NCI-H82 (cell line): ENCODE measurements around the gene CFAP97D1.
"Not testable (repeated sequence)": the region's sequence is repeated elsewhere in the genome, so short reads cannot be mapped to it uniquely, and the experiment has no call there.

Source experiments
- DNase-seq: peaks from one replicate; lab custom pipeline; 2025; lab: John Stamatoyannopoulos, UW

The CFAP97D1 gene

DNA sequence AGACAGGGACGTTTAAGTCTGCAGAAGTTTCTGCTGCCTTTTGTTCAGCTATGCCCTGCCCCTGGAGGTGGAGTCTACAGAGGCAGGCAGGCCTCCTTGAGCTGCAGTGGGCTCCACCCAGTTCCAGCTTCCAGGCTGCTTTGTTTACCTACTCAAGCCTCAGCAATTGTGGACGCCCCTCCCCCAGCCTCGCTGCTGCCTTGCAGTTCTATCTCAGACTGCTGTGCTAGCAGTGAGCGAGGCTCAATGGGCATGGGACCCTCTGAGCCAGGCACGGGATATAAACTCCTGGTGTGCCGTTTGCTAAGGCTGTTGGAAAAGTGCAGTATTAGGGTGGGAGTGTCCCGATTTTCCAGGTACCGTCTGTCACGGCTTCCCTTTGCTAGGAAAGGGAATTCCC, 17.8 kb downstream of the CFAP97D1 start:
- DNase-seq: not testable (repeated sequence)

GRCh38 chr17:43799047-43799446, 18.8 kb downstream of the CFAP97D1 start:
- DNase-seq: no peak

DNA sequence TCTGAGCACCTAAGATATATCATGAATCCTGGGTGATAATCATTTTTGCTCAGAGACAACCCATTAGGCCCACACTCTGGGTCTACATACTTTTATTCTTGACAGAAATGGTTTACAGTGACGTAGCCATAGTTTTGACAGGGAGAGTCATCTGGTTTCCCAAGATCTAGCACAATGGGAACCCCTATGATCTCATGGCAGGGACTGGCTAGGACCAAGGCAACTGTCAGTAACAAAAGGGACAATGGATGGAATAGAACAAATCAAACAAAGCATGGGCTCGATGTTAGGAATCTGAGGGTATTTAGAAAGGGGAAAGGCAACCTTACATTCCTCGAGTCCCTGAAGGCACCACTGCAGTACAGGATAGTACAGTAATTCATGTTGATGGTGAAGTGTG, 20.5 kb downstream of the CFAP97D1 start:
- no peak for DNase-seq

DNA sequence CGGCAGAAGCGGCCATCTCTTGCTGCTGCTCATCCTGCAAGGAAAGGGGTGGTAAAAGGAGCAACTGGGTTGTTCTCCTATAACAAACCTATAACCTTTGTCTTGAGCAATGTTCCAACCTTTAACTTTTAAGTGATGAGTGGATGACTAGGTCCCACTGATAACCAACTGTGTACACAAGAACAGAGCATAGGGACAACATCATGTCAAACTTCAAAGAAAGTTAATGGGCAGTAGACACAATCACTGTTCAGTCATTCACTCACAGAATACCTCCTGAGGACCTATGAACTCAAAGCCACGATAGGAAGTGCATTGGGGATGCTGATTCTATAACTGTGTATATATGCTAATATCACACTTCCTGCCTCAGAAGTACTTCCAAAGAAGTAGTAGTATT, 21.6 kb downstream of the CFAP97D1 start:
- no peak for DNase-seq

GRCh38 chr17:43803758-43804157, 23.5 kb downstream of the CFAP97D1 start:
- DNase-seq: no peak

- no peak for DNase-seq
Observed at GRCh38 chr17:43805117-43805516, 24.9 kb downstream of the CFAP97D1 start.

- no peak for DNase-seq
Observed at GRCh38 chr17:43808076-43808475, 27.8 kb downstream of the CFAP97D1 start.

GRCh38 chr17:43809121-43809520, 28.9 kb downstream of the CFAP97D1 start:
- DNase-seq: no peak

- no peak for DNase-seq
Observed at GRCh38 chr17:43810226-43810715, 30.0 kb downstream of the CFAP97D1 start.

DNA sequence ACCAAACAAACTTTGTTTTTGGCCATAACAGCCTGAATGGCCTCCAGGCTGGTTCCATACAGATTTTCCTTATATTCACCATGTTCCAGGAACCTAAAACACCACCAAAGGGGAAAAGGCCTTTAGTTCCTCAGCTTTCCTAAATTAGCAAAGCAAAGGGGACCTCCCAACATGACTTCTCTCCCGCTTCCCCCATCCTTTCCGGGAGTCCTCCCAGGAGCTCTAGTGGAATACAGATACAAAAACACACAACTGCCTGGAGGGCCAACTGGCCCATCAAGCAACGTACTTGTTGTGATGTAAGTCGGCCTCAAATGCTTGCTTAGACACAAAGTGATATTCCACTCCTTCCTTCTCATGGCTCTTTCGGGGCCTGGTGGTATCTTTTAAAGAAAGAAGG, 30.6 kb downstream of the CFAP97D1 start:
- DNase-seq: no peak

- no peak for DNase-seq
Observed at GRCh38 chr17:43812396-43813265, 32.4 kb downstream of the CFAP97D1 start.

DNA sequence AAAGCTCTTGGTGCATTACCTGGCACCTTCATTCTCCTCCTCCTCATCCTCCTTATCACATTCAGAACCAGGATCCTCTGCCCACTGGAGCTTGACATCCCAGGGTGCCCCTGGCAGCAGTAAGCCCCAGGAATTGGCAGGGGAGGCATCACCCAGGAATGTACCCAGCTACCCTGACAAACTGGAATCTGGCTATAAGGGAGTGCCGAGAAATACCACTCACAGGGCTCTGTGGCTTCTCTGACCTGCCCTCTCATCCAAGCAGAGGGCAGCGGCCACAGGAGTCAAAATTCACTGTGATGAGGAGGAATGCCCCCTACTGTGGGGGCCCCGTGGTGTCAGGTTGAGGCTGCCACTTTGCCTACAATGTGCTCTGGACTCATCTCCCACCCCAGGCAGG, 33.2 kb downstream of the CFAP97D1 start:
- DNase-seq: no peak

- no peak for DNase-seq
Observed at GRCh38 chr17:43814026-43814425, 33.8 kb downstream of the CFAP97D1 start.

DNA sequence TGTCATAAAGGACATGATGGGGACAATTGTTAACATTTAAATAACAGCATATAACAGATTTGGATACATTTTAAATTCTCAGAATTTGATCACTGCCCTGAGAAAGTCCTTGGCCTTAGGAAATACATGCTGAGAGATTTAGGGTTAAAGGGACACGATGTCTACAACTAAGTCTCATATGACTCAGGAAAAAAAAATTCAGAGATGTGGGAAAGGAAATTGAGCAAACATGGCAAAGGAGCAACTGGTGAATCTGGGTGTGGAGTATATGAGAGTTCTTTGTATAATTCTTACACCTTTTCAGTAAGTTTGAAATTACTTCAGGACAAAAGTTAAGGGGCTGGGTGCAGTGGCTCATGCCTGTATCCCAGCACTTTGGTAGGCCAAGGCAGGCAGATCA, 34.5 kb downstream of the CFAP97D1 start:
- DNase-seq: no peak

GRCh38 chr17:43816336-43817320, 36.4 kb downstream of the CFAP97D1 start:
- peak; percentile 86 for DNase-seq

- DNase-seq: no peak
Observed at GRCh38 chr17:43817826-43818225, 37.6 kb downstream of the CFAP97D1 start.

GRCh38 chr17:43818966-43819365, 38.7 kb downstream of the CFAP97D1 start:
- DNase-seq: no peak

- DNase-seq: no peak
Observed at GRCh38 chr17:43820759-43821158, 40.5 kb downstream of the CFAP97D1 start.

- DNase-seq: peak; percentile 54
Observed at GRCh38 chr17:43822570-43823190, 42.4 kb downstream of the CFAP97D1 start.

GRCh38 chr17:43823350-43824084, 43.3 kb downstream of the CFAP97D1 start:
- peak; percentile 27 for DNase-seq

DNA sequence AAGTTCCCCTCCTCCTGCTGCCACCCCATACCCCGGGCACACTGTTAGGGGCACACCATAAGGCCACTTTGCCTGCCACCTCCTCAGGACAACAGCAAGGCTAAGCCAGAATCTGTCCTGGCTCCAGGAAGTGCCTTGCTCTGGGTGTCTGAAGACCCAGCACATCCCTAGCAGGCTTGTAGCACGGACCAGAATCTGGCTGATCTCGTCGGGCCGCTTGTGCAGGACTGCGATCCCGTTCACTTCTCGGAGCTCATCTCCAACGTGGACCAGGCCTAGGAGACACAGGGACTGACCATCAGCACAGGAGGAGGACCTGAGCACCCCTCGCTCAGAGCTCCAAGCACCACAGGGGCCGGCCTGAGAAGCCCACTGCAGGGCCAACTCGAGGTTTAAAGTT, 45.3 kb downstream of the CFAP97D1 start:
- DNase-seq: no peak
